Spleen (tissue), 7 donors: ENCODE data around the gene DYNLRB1.

Experiments used
- CTCF ChIP-seq, 11 experiments: fragments of 200-600 bp in 7 of 11; fragments of 450-650 bp in 4 of 11; sonication (generic) in 4 of 11; IDR thresholded peaks in 8 of 11; conservative IDR thresholded peaks in 3 of 11; 1 replicate in 7 of 11; 2 replicates in 4 of 11; pipeline versions ENCODE4 v1.4.0 to v1.8.0; 2016 to 2021; ENCODE audit warnings: antibody characterized with exemption in 11 of 11, inconsistent platforms in 4 of 11, mild to moderate bottlenecking in 1 of 11
- POLR2A ChIP-seq, 3 donors: fragments of 450-650 bp; IDR thresholded peaks; one replicate each; pipeline ENCODE4 v1.5.1; 2017; ENCODE audit warnings: antibody characterized with exemption in 3 of 3, mild to moderate bottlenecking in 1 of 3
- POLR2AphosphoS5 ChIP-seq, 3 donors: sonication (generic); formaldehyde crosslinking; IDR thresholded peaks; one replicate each; pipeline ENCODE4 v1.5.1; 2017; ENCODE audit warnings: antibody characterized with exemption in 3 of 3
- donor health status: DM: no; HTN: no; CAD: no; lungs with moderate emphysema.
- donor health status: DM: no; HTN: no; CAD: no.
- donor health status: DM: no; HTN: no; CAD: no.

GRCh38 chr20:34531608-34532265, 15.5 kb downstream of the DYNLRB1 start:
- TF ChIP-seq POLR2A (IDR thresholded peaks at IDR 0.05) (no peak), CTCF (IDR thresholded peaks at IDR 0.05 in 8 of 11, conservative IDR thresholded peaks at IDR 0.05 in 3 of 11) (no peak), POLR2AphosphoS5 (IDR thresholded peaks at IDR 0.05) (no peak)
